ENCODE results near the gene ACAA1.
"Not testable (repeated sequence)": the region's sequence is repeated elsewhere in the genome, so short reads cannot be mapped to it uniquely, and the experiment has no call there.

ACAA1 gene, protein sequence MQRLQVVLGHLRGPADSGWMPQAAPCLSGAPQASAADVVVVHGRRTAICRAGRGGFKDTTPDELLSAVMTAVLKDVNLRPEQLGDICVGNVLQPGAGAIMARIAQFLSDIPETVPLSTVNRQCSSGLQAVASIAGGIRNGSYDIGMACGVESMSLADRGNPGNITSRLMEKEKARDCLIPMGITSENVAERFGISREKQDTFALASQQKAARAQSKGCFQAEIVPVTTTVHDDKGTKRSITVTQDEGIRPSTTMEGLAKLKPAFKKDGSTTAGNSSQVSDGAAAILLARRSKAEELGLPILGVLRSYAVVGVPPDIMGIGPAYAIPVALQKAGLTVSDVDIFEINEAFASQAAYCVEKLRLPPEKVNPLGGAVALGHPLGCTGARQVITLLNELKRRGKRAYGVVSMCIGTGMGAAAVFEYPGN

DNA sequence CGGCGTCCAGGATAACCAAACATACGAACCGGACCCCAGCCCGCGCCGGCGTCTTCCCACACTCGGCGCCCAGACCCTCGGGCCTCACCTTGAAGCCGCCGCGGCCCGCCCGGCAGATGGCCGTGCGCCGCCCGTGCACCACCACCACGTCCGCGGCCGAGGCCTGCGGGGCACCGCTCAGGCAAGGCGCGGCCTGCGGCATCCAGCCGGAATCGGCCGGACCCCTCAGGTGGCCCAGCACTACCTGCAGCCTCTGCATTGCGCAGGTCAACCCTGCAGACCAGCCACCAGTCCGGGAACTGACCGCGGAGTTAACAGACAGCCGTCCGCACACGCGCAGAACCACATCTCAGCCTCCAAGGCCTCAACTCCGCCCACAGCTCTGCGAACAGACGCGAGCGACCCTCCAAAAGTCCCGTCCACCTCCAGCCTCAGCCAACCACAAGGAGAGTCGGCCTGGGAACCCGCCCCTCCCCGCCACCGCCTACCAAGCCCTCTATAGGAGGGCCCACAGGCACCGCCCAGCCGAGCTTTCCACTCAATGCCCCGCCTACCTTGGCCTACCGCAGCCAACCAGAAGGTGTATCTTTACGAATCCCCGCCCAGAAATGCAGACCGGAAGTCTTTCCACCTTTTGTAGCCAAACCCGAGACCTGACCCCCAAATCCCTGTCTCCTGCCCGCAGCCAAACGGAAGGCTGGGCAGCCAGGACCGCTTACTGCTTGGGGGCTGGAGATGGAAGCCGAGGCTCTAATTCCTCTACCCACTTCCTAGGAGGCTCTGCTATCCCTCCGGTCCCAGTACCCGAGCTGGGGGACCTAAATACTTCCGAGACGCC lies at the start of gene ACAA1:
Gene ACAA1, minus strand, starts transcription at position 351 of the 838 bp plus-strand sequence. Its CDS starts 92 bp downstream, at position 259.
- H3K27ac ChIP-seq, result peak within 1 kb of the TSS; percentile 90
- peak; percentile 92 for DNase-seq (ENCODE audit: low read depth, low spot score)

DNA sequence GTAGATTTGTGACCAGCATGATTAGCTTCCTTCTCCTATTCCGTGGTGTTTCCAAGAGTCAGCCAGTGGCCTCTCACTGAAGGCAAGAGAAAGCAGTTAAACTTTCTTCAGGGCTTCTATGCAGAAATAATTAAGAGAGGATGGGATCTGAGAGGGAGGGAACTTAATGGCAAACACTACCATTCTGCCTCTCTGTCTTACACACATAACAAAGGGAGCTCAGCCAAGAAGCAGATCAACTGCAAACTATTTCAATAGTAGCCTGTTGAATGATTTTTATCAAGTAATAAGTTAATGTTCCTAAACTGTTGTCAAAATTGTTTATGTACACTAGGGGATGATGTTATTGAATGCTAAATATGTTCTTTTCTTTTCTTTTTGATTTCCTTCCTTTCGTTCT lies 40.3 kb upstream of the ACAA1 start:
- no peak for DNase-seq (ENCODE audit: low read depth, low spot score)
- H3K27ac ChIP-seq, result no peak overlapping the region

DNA sequence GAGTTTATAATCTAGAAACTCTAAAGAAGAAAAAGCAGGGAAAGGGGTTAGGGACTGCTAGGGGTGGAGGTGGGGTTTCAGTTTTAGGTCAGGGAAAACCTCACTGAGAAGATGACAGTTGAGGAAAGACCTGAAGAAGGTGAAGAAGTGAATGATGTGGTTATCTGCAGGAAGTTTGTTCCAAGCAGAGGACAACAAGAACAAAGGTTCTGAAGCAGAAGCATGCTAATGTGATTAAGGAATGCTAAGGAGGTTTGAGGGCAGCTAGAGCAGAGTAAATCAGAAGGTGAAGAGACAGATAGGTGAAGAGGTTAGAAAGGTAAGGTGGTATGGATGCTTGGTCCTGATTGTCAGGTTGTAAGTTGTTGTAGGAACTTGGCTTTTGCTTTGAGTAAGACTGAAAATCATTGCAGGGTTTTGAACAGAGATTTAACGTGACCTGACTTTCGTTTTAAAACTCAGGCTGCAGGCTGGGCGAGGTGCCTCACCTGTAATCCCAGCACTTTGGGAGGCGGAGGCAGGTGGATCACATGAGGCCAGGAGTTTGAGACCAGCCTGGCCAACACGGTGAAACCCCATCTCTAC lies 37.0 kb upstream of the ACAA1 start:
- peak overlapping the region; percentile 32 for H3K27ac ChIP-seq
- no peak for DNase-seq (ENCODE audit: low read depth, low spot score)

DNA sequence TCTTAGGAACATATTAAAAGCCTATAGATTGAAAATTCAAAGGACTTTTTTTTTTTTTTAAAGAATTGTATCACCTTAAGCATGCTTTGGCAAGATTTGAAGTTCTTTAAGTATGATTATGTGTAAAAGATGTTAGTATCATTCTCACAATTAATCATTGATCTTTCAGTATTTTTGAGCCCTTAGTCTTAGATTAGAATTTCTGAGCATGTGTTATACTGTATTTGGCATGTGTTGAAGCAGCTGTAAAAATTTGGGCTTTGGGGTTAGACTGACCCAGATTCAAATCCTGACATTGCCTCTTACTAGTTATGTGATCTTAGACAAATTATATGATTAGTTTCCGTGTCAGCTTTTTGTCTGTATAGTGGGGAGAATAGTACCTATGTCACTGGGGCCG lies 34.7 kb upstream of the ACAA1 start:
- H3K27ac ChIP-seq, result no peak overlapping the region
- no peak for DNase-seq (ENCODE audit: low read depth, low spot score)

DNA sequence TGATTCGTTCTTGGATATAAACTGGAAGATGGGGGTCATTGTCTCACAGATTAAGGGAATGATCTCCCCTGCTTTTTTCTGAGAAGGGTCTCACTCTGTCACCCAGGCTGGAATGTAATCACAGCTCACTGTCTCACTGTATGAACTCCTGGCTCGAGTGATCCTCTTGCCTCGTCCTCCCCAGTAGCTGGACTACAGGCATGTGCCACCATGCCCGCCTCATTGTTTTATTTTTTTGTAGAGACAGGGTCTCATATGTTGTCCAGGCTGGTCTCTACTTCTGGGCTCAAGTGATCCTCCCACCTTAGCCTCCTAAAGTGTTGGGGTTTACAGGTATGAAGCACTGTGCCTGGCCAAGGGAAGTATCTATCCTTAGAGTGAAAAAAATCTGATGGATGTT lies 33.8 kb upstream of the ACAA1 start:
- peak overlapping the region; percentile 96 for H3K27ac ChIP-seq
- no peak for DNase-seq (ENCODE audit: low read depth, low spot score)

DNA sequence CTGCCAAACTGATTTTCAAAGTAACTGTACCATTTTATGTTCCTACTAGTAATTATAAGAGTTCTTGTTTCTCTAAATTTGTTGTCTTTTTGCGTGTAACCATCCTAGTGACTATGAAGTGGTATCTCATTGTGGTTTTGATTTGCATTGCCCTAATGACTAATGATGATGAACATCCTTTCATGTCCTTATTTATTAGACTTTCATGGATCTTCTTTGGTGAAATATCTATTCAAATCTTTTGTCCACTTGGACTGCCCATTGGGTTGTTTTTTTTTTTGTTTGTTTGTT lies 32.0 kb upstream of the ACAA1 start:
- H3K27ac ChIP-seq, result peak overlapping the region; percentile 96
- no peak for DNase-seq (ENCODE audit: low read depth, low spot score)

DNA sequence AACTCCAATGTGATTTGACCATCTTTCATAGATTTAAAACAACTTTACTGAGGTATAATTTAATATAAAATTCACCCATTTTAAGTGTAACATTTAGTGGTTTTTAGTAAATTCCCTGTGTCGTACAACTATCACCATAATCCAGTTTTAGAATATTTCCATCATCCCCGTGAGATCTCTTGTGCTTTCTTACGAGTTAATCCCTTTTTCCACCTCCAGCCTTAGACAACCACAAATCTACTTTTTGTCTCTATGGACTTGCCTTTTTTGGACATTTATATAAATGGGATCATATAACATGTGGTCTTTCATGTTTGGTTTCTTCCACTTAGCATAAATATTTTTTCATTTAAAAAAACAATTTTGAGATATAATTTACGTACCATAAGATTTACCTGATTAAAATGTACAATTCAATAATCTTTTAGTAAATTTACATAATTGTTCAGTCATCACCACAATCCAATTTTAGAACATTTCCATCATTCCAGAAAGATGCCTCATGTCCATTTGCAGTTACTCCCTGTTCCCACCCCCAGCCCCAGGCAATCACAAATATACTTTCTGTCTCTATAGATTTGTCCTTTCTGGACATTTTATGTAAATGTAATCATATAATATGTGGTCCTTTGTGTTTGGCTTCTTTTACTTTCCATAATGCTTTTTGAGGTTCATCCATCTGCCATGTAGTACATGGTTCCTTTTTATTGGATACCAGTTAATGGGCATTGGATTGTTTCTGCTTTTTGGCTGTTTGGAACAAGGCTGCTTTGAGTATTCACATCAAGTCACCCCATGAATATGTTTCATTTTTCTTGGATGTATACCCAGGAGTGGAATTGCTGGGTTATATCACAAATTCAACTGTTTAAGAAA lies 31.5 kb upstream of the ACAA1 start:
- H3K27ac ChIP-seq, result peak overlapping the region; percentile 96
- DNase-seq (ENCODE audit: low read depth, low spot score), result no peak

DNA sequence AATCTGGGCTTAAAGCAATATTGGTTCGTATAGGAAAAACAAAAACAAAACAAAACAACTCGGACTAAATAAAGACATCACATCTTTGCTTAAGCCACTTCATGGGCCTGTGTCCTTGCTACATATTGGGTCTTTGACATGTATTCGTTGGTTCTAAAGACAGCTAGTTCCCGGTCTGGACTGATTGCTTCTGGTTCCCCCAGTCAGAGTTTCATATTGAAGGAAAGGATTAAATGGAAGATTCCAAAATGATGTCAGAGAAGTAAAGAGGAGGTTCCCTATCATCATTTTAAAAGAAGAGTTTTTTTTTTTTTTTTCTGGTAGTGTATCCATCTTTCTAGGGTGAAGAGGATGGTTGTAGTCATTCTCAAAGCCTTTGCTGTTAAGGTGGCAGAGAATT lies 30.7 kb upstream of the ACAA1 start:
- DNase-seq (ENCODE audit: low read depth, low spot score), result no peak
- H3K27ac ChIP-seq, result peak overlapping the region; percentile 96

DNA sequence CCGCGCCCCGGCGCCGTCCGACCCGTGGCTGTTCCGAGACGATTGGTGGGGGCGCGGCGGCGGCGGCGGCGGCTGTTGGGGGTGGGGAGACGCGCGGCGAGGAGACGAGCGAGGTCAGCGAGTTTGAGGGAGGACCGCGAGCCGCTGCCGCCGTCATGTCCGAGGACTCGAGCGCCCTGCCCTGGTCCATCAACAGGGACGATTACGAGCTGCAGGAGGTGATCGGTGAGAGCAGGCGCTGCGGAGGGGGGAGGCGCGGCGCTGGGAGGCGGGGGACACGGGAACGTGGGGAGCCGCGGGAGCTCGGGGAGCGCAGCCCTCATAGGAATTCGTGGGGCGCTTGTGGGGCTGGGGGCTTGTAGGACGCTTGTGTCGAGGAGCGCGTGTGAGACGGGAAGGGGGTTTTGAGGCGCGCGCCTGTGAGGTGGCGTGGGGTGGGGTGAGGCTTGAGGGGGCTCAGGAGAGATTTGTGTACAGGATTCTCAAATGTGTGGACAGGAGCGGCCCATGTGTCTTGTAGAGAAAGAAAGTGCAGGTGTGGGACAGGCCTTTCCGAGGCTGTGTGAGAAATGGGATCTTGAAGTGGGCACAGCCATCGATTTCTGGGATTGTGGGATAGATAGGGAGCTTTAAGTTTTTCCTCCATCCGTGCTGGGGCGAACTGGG lies 28.9 kb upstream of the ACAA1 start:
- no peak for DNase-seq (ENCODE audit: low read depth, low spot score)
- H3K27ac ChIP-seq, result peak overlapping the region; percentile 96

DNA sequence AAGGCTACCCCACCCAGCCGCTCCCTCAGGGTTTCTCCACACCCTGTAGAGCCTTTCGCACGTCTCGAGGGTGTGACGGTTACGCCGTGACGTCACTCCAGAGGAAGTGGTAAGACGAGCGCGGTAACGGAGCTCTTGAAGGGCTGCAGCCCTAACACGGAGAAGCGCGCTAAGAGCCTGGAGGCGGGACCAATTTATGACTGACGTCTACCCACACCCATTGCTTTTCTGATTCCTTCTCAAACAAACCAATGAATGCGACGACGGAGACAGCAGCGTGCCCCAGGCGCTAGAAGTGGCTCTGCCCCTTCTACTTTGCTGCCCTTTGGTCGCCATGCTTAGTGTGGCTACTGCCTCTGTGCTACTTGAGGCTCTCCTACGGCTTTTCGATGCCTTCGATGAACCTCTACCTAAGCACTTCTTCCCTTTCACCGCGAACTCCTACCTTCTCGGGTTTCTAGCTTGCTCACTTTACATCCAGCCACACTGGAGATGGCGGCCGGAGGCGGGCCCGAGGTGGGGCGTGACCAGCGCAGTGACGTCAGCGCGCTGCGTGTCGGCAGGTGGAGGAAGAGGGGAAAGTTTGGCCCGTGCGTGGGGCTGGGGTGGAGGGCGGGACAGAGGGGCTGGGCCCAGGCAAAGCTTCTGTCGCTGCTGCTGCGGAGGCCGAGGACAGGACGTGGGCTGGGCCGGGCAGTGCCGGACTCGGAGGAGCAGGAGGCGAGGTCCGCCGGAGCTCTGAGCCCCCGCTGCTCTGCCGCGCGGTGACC lies 28.2 kb upstream of the ACAA1 start, which contains the start of gene OXSR1:
Gene OXSR1, plus strand, starts transcription at position 586 of the 770 bp plus-strand sequence. CDS start 340 bp downstream, outside the sequence.
- peak within 1 kb of the TSS; percentile 96 for H3K27ac ChIP-seq

DNA sequence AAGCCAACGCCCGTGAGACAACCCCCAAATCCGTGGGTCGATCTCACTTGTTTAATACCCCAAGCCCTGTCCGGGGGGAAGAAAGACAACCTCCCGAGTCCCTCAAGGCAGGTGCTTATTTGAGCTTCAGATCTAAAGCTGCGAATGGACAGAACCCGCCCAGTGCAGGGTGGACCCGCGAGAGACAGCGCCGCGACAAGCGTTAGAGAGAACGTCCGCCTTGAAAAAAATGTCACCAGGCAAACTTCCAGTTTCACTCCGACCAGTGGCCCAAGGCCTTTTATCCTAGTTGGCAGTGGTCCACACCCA lies 27.7 kb upstream of the ACAA1 start:
- no peak for DNase-seq (ENCODE audit: low read depth, low spot score)

More for the DNA sequence above, 28.2 kb upstream of the ACAA1 start, which contains the start of gene OXSR1:
- peak; percentile 99 for DNase-seq (ENCODE audit: low read depth, low spot score)

DNA sequence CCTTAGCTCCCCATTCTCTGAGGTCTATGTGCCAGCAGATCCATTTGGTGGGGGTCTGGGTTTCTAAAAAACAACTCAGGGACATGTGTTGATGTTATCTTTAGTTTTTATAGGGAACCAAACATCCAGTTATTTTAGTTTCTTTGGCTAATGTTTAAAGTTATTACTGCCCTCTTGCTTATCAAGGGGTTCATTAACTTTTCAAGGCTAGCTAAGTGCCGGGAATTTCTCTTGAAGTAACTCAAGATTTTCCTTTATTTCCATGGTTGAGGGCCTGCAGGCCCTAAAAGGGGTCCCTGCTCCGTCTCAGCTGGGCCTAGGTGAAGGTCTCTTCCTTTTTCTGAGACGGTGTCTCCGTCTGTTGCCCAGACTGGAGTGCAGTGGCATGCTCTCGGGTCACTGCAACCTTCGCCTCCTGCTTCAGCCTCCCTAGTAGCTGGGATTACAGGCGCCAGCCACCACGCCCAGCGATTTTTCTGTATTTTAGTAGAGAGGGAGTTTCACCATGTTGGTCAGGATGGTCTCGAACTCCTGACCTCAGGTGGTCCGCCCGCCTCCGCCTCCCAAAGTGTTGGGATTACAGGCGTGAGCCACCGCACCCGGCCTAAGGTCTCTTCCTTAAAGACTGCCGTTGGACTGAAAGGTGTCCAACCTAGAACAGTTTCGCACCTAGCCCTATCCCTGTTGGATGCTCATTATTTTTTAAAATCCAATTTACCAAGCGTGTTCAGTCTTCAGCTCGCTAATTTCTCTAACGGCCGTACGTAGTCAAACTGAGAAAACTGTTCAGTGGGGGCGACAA lies 27.1 kb upstream of the ACAA1 start:
- peak overlapping the region; percentile 96 for H3K27ac ChIP-seq
- DNase-seq (ENCODE audit: low read depth, low spot score), result no peak

More for the DNA sequence above, 27.7 kb upstream of the ACAA1 start:
- H3K27ac ChIP-seq, result peak overlapping the region; percentile 96

DNA sequence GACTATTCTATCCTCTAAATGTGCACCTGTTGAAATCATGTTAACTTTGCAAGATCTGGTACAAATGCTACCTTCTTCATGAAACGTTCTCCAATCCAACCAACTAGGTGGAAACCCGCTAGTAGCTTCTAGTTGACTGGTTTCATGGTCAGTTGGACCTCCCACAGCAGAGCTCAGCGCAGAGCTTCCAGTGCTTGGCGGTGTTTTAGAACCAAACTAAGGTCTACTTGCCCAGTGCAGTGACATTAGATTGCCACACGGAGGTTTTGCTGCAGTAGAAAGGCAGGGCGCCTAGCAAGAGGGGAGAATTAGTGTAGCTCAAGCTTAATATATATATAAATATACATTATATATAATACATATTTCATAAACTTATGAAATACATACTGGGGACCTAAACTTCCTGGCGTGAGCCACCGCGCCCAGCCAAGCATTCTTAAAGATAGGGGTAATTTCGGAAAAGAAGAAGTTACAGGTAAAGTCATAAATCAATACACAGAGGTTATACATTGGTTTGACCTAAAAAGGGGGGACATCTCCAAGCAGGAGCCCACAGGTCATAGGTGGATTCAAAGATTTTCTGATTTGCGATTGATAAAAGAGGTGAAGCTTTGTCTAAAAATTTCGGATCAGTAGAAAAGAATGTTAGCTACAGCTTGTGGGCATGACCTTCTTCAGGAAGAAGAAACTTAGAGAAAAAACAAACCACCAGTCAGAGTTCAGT lies 26.4 kb upstream of the ACAA1 start:
- peak overlapping the region; percentile 96 for H3K27ac ChIP-seq
- DNase-seq (ENCODE audit: low read depth, low spot score), result no peak

DNA sequence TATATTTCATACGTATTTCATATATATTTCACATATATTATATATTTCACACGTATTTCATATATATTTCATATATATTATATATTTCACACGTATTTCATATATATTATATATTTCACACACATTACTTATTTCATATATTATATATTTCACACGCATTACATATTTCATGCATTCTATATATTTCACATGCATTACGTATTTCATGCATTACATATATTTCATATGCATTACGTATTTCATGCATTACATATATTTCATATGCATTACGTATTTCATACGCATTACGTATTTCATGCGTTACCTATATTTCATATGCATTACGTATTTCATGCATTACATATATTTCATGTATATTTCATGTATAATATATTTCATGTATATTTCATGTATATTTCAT lies 23.8 kb upstream of the ACAA1 start:
- DNase-seq (ENCODE audit: low read depth, low spot score); H3K27ac ChIP-seq: not testable (repeated sequence)

DNA sequence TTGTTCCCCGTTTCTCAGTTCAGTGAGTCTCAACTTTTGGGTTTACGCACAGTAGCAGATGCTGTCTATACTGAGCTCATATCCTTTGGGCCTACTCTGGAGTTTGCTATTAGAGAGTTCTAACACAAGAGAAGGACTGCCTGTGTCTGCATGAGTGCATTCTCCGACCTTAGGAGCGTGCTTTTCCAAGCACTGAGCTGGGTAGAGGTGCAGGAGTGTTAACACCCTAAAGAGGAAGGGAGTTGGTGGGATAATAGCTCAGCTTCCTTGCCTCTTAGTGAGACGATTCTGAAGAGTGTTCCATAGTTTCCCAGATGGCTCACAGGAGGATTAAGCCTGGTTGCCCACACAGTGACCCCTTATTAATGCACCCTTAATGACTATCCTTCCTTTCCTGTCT lies 21.5 kb upstream of the ACAA1 start:
- peak overlapping the region; percentile 100 for H3K27ac ChIP-seq
- no peak for DNase-seq (ENCODE audit: low read depth, low spot score)

DNA sequence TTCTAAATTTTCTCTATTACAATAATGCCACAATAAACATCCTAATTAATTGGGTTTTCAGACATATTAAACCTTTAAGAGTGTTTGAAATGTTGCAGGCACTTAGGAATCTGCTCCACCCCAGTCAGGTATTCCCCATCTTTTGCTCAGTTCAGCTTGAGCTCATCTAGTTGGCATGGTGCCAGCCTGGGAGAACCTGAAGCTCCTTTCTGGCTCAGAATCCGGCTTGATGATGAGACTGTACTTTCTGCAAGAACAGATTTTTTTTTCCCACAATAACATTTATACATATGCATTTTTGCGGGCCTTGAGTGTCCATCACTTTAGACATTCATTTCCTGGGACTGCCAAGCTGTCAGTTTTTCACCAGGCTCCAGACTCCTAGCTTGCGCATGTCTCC lies 20.7 kb upstream of the ACAA1 start:
- H3K27ac ChIP-seq, result peak overlapping the region; percentile 100
- DNase-seq (ENCODE audit: low read depth, low spot score), result no peak

DNA sequence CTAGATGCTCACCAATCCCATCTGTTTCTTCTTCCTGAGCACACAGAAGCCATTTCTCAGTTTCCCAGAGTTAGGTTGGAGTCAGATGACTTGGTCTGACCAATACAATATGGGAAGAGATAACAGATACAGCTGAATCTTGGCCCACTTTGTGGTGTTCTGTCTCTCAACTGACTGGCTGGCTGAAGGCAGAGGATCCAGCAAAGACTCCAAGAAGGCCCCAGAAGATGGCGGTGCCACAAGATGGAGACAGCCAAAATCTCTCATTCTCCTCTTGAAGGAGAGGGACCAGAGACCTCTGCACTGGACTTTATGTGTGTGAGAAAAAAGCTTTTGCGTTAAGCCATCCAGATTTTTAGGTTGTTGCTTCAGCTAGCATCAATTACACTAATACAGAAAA lies 20.2 kb upstream of the ACAA1 start:
- peak overlapping the region; percentile 100 for H3K27ac ChIP-seq
- DNase-seq (ENCODE audit: low read depth, low spot score), result no peak
